Right atrium auricular region (tissue), 2 donors: ENCODE measurements around the gene LRRC39. TPM values are rescaled to one million over a fixed set of nuclear protein-coding genes. Genes with fewer than 3 reads are reported as not detected.

ENCODE experiments used
- DNase-seq: peaks from one replicate; pipeline ENCODE4 v3.0.0-alpha.2; 2019; ENCODE audit warnings: low spot score
- H3K27ac ChIP-seq, 2 donors: fragments of 200-600 bp; sonication (generic); 1 replicate in 1 of 2; 2 replicates in 1 of 2; pipeline ENCODE4 v1.5.1; 2016 to 2019
- H3K27me3 ChIP-seq, 2 donors: fragments of 200-600 bp; sonication (generic); one replicate each; pipeline versions ENCODE4 v1.5.1 to v1.6.0; 2017 to 2019
- H3K36me3 ChIP-seq: fragments of 200-600 bp; sonication (generic); one replicate; pipeline ENCODE4 v1.5.1; 2016
- H3K4me1 ChIP-seq, 2 donors: fragments of 200-600 bp; sonication (generic); one replicate each; pipeline versions ENCODE4 v1.5.1 to v1.6.0; 2017 to 2019
- H3K4me3 ChIP-seq, 2 donors: fragments of 200-600 bp; sonication (generic); 1 replicate in 1 of 2; 2 replicates in 1 of 2; pipeline ENCODE4 v1.5.1; 2017 to 2019; ENCODE audit warnings: mild to moderate bottlenecking in 1 of 2, moderate library complexity in 1 of 2
- H3K9me3 ChIP-seq, 2 donors: fragments of 200-600 bp; sonication (generic); one replicate each; pipeline ENCODE4 v1.5.1; 2019
- total RNA-seq, 2 donors: library from RNA; depleted of rRNA; stranded (reverse); fragments of >200 nt; gene quantifications; one replicate each; pipeline ENCODE4 v1.1.0, GENCODE V29; 2016
- TF ChIP-seq, protein P1 (sequence below), 2 donors: fragments of 200-600 bp; sonication (generic); IDR thresholded peaks; one replicate each; pipeline ENCODE4 v1.5.1; 2019; ENCODE audit warnings: antibody characterized with exemption in 2 of 2

The LRRC39 gene
- total RNA-seq, 2 donors from 2014 or later = 27.6 to 142 TPM

DNA sequence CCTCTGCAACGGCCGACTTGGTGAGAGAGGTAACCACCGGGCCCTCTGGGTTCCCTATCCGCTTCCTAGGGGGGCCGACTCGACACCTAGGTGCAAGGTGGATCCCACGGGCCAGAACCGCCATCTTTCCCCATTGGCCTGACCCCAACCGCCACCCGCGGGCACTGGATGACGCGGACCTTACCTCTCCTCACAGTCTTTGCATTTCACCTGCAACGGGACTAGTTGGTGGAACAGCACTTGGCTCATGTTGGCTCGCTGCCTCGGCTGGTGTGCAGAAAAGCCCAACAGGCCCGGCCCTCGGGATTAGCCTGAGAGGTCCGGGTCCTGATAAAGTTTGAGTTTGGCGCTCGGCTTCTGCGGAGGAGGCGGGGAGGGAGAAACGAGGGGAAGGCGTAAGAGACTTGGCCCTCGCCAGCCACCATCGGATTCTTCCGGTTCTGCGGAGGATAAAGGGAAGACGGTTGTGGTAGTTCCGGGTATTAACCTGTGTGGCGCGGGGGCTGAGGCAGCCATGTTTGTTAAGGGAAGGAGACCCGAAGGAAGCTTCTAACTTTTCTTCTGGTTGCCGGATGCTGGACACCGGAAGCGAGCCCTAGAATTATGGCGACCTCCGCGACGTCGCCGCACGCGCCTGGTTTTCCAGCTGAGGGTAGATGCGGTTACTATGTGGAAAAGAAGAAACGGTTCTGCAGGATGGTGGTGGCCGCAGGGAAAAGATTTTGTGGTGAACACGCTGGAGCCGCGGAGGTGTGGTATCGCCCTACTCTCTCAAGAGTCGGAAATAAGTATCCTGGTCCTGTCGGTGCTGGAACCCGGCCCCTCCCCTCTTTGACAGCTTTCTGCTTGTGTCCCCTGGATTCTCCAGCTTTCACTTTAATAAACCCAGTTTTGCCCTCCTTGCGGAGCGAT, 45.2 kb downstream of the LRRC39 start, which contains the start of the genes SASS6 and TRMT13:
SASS6 (minus strand) TSS at position 365 of the 912 bp plus-strand sequence; CDS start at position 249, 116 bp downstream.
TRMT13 (plus strand) TSS at position 598 of the 912 bp plus-strand sequence; CDS start at position 604, 6 bp downstream.
- H3K27me3 ChIP-seq = no peaks in the 10 kb centered on the region
- peak within 1 kb of the TSS; percentile 81 to 84 for H3K4me3 ChIP-seq
- H3K9me3 ChIP-seq = no peaks in the 10 kb centered on the region
- TF ChIP-seq, protein P1, sequence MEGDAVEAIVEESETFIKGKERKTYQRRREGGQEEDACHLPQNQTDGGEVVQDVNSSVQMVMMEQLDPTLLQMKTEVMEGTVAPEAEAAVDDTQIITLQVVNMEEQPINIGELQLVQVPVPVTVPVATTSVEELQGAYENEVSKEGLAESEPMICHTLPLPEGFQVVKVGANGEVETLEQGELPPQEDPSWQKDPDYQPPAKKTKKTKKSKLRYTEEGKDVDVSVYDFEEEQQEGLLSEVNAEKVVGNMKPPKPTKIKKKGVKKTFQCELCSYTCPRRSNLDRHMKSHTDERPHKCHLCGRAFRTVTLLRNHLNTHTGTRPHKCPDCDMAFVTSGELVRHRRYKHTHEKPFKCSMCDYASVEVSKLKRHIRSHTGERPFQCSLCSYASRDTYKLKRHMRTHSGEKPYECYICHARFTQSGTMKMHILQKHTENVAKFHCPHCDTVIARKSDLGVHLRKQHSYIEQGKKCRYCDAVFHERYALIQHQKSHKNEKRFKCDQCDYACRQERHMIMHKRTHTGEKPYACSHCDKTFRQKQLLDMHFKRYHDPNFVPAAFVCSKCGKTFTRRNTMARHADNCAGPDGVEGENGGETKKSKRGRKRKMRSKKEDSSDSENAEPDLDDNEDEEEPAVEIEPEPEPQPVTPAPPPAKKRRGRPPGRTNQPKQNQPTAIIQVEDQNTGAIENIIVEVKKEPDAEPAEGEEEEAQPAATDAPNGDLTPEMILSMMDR (IDR thresholded peaks at IDR 0.05) = peak in 1 of 2 donors; percentile 5
- peak within 1 kb of the TSS; percentile 65 to 75 for H3K27ac ChIP-seq
- peaks cover 8% of the 10 kb centered on the region for H3K36me3 ChIP-seq
- peak; percentile 97 for DNase-seq
- peaks cover 0 to 18% of the 10 kb centered on the region in 2 donors for H3K4me1 ChIP-seq

DNA sequence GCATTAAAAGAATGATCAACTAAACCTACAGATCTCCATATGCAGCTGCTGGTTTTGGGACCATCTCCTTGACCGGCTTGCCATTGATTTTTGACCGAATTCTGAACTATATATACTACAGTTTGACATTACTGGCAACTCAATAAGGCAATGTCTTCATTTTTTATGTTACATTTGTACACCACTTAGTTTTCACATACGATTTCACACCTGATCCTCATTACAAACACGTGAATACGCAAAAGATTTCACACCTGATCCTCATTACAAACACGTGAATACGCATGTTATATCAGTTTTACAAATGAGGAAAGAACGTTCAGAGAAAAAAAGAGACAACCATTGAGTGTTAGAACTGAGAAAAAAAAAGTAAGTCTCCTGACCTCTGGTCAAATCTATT, 46.4 kb downstream of the LRRC39 start:
- Histone ChIP-seq H3K27me3 (no peaks in the 10 kb centered on the region), H3K9me3 (no peaks in the 10 kb centered on the region), H3K4me1 (peaks cover 0 to 18% of the 10 kb centered on the region in 2 donors), H3K36me3 (no peaks in the 10 kb centered on the region), H3K4me3 (peak overlapping the region in 1 of 2 donors; percentile 81), H3K27ac (no peak overlapping the region)
- TF ChIP-seq, protein P1 (IDR thresholded peaks at IDR 0.05) = no peak
- no peak for DNase-seq

DNA sequence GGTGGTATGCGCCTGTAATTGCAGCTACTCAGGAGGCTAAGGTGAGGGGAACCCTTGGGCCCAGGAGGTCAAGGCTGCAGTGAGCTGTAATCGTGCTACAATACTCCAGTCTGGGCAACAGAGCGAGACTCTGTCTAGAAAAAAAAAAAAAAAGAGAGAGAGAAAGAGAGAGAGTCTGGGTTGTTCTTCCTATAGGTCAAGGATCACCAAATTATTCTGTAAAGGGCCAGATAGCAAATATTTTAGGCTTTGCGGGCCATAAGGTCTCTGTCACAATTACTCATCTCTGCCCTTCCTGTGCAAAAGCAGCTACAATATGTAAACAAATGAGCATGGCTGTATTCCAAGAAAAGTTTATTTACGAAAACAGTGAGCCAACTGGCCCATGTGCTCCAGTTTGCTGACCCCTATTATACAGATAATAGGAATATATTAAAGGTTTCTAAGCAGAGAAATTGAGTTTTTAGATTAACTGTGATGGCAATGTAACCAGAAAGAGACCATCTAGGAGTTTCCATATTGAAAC, 47.4 kb downstream of the LRRC39 start:
- Histone ChIP-seq H3K9me3 (no peaks in the 10 kb centered on the region), H3K27ac (no peak overlapping the region), H3K36me3 (no peaks in the 10 kb centered on the region), H3K4me1 (peaks cover 0 to 16% of the 10 kb centered on the region in 2 donors), H3K27me3 (no peaks in the 10 kb centered on the region), H3K4me3 (no peak overlapping the region)
- no peak for DNase-seq
- TF ChIP-seq, protein P1 (IDR thresholded peaks at IDR 0.05) = no peak

DNA sequence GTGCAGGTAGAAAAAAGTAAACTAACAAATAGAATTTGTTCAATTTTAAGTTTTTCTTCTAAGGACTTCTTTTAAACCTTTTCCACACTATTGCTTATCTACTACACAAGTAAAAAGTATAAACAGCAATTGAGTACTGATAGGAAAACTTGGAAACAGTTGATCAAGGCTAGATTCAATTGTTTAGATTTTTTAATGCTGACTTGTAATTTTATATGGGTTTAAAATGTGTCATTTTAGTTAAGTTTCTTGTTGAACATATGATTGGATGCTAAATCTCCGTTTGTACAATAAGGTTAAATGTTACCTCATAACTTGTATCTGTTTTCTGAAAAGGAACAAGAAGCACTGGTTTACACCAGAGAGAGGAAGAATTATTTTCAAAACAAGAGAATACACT, 50.8 kb downstream of the LRRC39 start:
- Histone ChIP-seq H3K4me1 (peaks cover 0 to 6% of the 10 kb centered on the region in 2 donors), H3K4me3 (no peak overlapping the region), H3K27ac (no peak overlapping the region), H3K27me3 (no peaks in the 10 kb centered on the region), H3K36me3 (no peaks in the 10 kb centered on the region), H3K9me3 (no peaks in the 10 kb centered on the region)
- DNase-seq = no peak
- TF ChIP-seq, protein P1 (IDR thresholded peaks at IDR 0.05) = no peak

DNA sequence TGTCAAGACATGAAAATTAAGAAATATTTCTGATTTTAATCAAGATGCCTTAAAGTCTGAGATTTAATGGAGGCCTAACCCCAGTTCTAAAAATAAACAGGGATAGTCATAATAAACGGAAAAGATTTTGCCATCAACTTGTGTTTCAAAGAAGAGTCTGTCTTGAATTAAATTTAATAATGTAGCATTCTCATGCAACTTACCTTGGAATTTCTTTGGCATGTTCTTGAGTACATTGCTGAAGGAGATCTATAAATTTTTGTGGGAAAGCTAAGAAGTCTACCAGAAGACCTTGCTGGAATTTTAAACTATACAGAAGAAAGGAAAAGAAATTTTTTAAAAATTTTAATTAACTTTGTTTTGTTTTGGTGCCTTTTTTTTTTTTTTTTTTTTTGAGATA, 55.9 kb downstream of the LRRC39 start:
- no peaks in the 10 kb centered on the region for H3K36me3 ChIP-seq
- no peak overlapping the region for H3K27ac ChIP-seq
- H3K9me3 ChIP-seq = no peaks in the 10 kb centered on the region
- no peak overlapping the region for H3K4me3 ChIP-seq
- TF ChIP-seq, protein P1 (IDR thresholded peaks at IDR 0.05) = no peak
- no peaks in the 10 kb centered on the region for H3K27me3 ChIP-seq
- DNase-seq = no peak
- no peaks in the 10 kb centered on the region for H3K4me1 ChIP-seq
